ENCODE measurements around the gene KAZN.

- TF ChIP-seq POLR2AphosphoS5 (IDR thresholded peaks at IDR 0.05) (no peak), CTCF (IDR thresholded peaks at IDR 0.05 in 8 of 11, conservative IDR thresholded peaks at IDR 0.05 in 3 of 11) (no peak)
These were observed 171.2 kb downstream of the KAZN start for GRCh38 chr1:14769486-14770274.
